ENCODE results near the gene DYNLL2.
"Not testable (repeated sequence)": the region's sequence is repeated elsewhere in the genome, so short reads cannot be mapped to it uniquely, and the experiment has no call there.

Gene DYNLL2

DNA sequence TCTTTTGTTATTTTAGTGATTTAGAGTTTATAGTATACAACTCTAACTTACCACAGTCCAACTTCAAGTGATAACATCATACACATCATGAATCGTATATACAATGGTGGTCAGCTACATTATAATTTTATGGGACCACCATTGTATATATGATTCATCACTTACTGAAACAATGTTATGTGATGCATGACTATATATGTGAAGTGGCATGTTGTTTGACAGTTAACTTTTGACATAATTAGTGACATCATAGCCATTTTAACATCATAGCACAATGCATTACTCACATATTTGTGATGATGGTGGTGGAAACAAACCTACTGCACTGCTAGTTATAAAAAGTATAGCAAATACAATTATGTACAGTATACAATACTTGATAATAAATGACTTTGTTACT, 21.9 kb downstream of the DYNLL2 start:
- DNase-seq (ENCODE audit: low read depth): no peak

DNA sequence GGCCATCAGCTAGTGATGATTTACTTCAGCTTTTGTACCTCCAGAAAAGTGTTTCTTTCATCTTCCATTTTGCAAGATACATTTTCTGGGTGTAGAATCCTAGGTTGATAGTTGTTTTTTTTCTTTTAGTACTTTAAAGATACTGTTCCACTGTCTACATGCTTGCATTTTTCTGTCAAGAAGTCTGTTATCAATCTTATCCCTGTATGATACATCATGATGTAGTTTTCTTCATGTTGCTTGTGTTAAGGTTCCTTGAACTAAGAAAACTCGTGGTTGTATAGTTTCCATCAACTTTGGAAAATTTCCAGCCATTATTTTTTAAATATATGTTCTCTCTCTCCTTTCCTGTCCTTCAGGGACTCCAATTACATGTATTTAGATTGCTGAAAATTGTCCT, 24.1 kb downstream of the DYNLL2 start:
- DNase-seq (ENCODE audit: low read depth): no peak

DNA sequence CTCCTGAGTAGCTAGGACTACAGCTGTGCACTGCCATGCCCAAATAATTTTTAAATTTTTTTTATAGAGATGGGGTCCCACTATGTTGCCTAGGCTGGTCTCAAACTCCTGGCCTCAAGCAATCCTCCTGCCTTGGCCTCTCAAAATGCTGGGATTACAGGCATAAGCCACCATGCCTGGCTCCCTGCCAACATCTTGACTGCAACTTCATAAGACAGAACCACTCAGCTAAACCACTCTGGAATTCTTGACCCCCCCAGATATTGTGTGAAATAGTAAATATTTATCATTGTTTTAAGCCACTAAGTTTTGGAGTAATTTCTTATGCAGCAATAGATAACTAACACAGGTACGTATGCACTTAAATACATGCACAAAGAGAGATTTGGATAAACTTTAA, 26.0 kb downstream of the DYNLL2 start:
- DNase-seq (ENCODE audit: low read depth): no peak

DNA sequence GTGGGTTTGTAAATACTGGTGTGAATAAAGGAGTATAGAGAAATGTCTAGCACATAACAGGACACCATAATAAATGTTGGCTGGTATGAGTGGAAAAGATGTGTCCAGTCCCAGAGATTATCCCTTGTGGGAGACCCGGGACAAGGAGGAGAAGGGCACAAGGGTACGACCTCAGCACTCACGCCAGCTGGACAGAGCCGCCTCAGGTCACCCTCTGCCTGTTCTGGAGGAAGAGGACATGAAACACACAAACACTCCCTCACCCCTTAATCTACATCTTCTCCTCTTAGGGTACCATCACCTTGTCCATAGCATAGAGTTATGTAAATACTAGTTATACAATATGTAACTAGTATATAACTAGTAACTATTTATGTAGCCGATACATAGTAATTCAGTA, 26.8 kb downstream of the DYNLL2 start:
- DNase-seq (ENCODE audit: low read depth): no peak

- DNase-seq (ENCODE audit: low read depth): no peak
Measured at GRCh38 chr17:58111676-58112075, 28.5 kb downstream of the DYNLL2 start.

GRCh38 chr17:58112970-58113631, 29.9 kb downstream of the DYNLL2 start:
- peak; percentile 42 for DNase-seq (ENCODE audit: low read depth)

- no peak for DNase-seq (ENCODE audit: low read depth)
Measured at GRCh38 chr17:58113947-58114346, 30.7 kb downstream of the DYNLL2 start.

- DNase-seq (ENCODE audit: low read depth): no peak
Measured at GRCh38 chr17:58117382-58117781, 34.2 kb downstream of the DYNLL2 start.

- DNase-seq (ENCODE audit: low read depth): no peak
Measured at GRCh38 chr17:58119491-58119890, 36.3 kb downstream of the DYNLL2 start.

DNA sequence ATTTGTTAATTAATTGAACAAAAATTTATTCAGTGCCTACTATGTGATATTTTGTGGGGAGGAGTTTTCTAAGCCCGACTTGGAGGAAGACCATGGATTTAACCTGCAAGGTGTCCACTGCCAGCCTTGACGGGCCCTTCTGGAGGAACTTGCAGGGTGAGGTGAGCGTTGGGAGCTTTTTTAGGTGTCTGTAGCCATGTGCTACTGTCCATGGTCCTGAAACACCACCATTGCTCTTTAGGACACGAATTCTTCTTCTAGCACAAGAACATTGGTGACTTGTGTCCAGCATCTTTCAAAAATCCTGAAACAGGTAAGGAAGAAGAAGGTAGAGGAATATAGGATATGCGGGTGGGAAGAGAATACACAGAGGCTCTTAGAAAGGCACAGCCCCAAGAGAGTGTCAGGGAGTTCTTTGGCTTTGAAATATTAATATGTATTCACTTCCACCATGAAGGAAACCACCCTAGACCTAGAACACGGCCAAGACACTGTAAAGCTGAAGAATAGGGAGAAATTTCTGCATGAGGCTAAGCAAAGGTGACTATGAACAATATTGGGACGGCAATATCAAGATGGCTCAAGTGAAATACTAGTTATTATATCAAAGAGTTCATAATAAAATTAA, 37.1 kb downstream of the DYNLL2 start:
- DNase-seq (ENCODE audit: low read depth): peak; percentile 31

GRCh38 chr17:58121925-58122324, 38.7 kb downstream of the DYNLL2 start:
- DNase-seq (ENCODE audit: low read depth): peak; percentile 17

GRCh38 chr17:58127846-58128245, 44.6 kb downstream of the DYNLL2 start:
- no peak for DNase-seq (ENCODE audit: low read depth)

DNA sequence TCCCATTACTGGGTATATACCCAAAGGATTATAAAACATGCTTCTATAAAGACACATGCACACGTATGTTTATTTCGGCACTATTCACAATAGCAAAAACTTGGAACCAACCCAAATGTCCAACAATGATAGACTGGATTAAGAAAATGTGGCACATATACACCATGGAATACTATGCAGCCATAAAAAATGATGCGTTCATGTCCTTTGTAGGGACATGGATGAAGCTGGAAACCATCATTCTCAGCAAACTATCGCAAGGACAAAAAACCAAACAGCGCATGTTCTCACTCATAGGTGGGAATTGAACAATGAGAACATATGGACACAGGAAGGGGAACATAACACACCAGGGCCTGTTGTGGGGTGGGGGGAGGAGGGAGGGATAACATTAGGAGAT, 49.5 kb downstream of the DYNLL2 start:
- not testable (repeated sequence) for DNase-seq (ENCODE audit: low read depth)

- DNase-seq (ENCODE audit: low read depth): no peak
Measured at GRCh38 chr17:58136669-58137279, 53.6 kb downstream of the DYNLL2 start.

GRCh38 chr17:58141505-58141904, 58.3 kb downstream of the DYNLL2 start:
- no peak for DNase-seq (ENCODE audit: low read depth)

- not testable (repeated sequence) for DNase-seq (ENCODE audit: low read depth)
Measured at GRCh38 chr17:58143335-58143734, 60.1 kb downstream of the DYNLL2 start.

DNA sequence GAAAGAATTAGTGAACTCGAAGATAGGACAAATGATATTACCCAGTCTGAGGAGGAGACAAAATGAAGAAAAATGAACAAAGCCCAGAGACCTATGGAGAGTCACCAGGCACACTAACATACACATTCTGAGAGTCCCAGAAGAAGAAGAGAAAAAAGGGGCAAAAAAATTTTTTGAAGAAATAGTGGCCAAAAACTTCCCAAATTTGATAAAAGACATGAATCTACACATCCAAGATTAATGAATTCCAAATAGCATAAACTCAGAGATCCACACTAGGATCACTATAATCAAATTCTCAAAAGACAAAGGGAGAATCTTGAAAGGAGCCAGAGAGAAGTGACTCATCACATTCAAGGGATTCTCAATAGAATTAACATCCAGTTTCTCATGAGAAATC, 61.6 kb downstream of the DYNLL2 start:
- DNase-seq (ENCODE audit: low read depth): no peak

Measured in fibroblast of gingiva (primary cell).